ENCODE measurements around the gene TMC1.
A peak's percentile ranks its signal among the peaks of the same experiment; 100 is the strongest.

Gene TMC1

DNA sequence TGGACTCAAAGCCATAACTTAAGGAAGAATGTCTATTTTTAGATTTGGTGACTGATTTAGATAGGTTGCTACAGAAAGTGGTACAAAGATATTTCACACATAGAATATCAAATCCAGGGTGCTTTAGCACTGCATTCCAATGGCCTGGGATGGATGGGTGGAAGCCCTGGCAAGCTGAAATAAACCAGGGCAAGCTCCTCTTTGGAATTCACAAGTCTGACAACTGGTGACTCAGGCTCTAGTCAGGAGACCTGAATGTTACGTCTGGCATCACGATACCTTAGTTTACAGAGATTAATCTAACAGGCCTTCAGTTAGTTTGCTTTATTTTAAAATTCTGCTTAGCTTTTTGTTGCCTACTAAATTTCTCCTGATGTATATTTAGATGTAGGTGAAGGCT is 144.0 kb downstream of the TMC1 start:
- in situ Hi-C loops (cut with HindIII; ENCODE audit: low sequenced_read_pairs): no loop called here
- no peak overlapping the region for H3K4me3 ChIP-seq (ENCODE audit: low read depth, low read length)
- TF ChIP-seq, protein P1, sequence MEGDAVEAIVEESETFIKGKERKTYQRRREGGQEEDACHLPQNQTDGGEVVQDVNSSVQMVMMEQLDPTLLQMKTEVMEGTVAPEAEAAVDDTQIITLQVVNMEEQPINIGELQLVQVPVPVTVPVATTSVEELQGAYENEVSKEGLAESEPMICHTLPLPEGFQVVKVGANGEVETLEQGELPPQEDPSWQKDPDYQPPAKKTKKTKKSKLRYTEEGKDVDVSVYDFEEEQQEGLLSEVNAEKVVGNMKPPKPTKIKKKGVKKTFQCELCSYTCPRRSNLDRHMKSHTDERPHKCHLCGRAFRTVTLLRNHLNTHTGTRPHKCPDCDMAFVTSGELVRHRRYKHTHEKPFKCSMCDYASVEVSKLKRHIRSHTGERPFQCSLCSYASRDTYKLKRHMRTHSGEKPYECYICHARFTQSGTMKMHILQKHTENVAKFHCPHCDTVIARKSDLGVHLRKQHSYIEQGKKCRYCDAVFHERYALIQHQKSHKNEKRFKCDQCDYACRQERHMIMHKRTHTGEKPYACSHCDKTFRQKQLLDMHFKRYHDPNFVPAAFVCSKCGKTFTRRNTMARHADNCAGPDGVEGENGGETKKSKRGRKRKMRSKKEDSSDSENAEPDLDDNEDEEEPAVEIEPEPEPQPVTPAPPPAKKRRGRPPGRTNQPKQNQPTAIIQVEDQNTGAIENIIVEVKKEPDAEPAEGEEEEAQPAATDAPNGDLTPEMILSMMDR (IDR thresholded peaks at IDR 0.05; ENCODE audit: low read depth, low read length, missing control alignments): no peak
- no peak for DNase-seq (ENCODE audit: low read depth)

DNA sequence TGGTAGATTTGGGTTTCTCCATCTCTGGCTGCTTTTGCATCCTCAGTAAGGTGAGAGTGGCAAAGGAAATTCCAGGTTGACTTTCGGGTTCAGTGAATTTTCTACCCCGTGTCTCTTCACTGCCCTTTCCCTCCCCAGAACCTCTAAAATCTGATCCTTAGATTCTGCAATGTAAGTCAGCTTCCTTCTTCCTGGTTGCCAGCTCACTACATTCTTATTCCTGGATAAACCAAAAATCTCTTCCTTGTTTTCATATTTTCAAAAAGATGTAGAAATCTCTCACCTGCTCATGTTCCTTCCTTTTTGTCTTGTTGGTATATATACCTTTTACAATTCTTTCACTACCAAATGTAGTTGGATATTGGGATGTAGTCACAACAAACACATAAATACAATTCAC is 145.8 kb downstream of the TMC1 start:
- in situ Hi-C loops (cut with HindIII; ENCODE audit: low sequenced_read_pairs): no loop called here
- H3K4me3 ChIP-seq (ENCODE audit: low read depth, low read length): no peak overlapping the region
- TF ChIP-seq, protein P1 (IDR thresholded peaks at IDR 0.05; ENCODE audit: low read depth, low read length, missing control alignments): no peak
- DNase-seq (ENCODE audit: low read depth): no peak

DNA sequence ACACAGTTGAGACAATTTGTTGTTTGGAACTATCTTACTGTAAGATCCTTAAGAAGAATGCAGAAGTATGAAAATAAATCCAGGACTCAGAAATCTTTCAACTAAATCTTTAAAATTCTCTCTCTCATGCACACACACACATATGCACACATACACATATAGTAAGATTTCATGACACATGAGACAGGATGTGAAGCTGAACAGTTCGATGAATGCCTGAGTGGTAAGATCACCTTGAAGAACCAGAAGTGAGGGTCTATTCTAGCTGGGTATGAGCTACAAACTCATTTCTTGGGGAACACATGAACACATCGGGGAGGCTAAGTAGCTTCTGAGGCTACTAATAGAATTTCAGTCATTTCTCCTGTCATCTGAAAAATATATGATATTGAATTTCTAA is 153.6 kb downstream of the TMC1 start:
- TF ChIP-seq, protein P1 (IDR thresholded peaks at IDR 0.05; ENCODE audit: low read depth, low read length, missing control alignments): no peak
- DNase-seq (ENCODE audit: low read depth): no peak
- in situ Hi-C loops (cut with HindIII; ENCODE audit: low sequenced_read_pairs): no loop called here

DNA sequence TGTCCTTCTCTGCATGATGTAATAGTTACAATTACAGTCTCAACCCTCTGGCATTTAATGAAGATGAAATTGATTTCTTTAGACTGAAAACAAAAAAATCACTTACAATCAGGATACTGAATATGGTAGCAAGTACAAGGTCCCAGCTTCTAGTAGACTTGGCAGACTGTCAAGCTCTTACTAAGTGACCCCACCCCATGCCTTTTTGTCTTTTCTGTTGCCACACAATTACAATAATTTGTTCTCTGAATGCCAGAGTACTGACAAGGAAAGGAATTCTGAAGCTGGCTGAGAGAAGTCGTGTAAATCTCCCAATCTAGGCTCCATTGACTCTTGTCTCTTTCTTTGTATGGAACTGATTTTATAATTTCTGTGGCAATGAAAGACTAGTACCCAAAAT is 154.2 kb downstream of the TMC1 start:
- in situ Hi-C loops (cut with HindIII; ENCODE audit: low sequenced_read_pairs): no loop called here
- DNase-seq (ENCODE audit: low read depth): peak; percentile 62
- H3K4me3 ChIP-seq (ENCODE audit: low read depth, low read length): no peak overlapping the region
- TF ChIP-seq, protein P1 (IDR thresholded peaks at IDR 0.05; ENCODE audit: low read depth, low read length, missing control alignments): no peak

More for the DNA sequence above, 153.6 kb downstream of the TMC1 start:
- H3K4me3 ChIP-seq (ENCODE audit: low read depth, low read length): no peak overlapping the region

DNA sequence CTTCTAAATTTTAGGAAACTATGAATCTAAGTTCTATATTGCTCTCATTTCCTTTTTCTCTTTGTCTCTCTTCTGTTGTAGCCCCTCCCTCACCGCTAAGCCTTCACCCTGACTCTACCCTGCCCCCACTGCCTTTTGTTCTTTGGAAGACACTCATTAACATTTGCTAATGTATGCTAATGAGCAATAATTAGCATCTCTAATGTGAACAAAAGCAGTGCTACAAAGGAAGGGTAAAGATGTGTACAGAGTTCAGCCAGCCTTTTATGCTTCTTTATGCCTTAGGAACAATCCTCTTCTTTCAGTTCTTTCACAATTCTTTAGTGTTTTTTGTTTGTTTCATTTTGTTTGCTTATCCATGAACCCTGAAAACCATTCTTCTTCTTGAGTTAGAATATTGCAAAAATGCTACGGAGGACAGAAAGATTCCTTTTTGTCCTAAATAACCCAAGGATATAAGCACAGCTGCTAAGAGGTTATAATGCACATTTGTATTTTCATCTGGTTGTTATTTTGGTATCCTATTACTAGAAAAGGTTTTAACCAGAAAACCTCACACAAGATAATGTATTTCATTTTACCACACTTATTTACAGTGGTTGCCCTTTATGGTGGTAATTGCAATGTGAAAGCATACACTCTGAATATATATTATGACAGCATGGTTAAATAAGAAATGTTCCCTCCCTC is 159.3 kb downstream of the TMC1 start:
- no peak for DNase-seq (ENCODE audit: low read depth)
- H3K4me3 ChIP-seq (ENCODE audit: low read depth, low read length): no peak overlapping the region
- in situ Hi-C loops (cut with HindIII; ENCODE audit: low sequenced_read_pairs): no loop called here
- TF ChIP-seq, protein P1 (IDR thresholded peaks at IDR 0.05; ENCODE audit: low read depth, low read length, missing control alignments): no peak

DNA sequence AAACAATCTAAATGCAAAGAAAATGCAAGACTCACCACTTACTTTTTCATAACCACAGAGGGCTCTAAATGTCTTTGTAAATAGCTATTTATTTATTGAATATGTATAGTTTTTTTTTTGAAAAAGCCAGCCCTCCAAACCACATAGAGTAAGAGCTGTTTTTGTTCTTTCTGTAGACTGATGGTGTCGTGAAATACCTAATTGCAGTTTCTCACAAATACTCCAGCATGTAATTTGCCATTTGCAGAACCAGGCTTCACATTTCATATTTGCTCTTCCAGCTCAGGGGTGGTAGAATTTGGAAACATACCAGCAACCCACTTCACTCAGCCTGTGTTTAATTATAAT is 159.8 kb downstream of the TMC1 start:
- DNase-seq (ENCODE audit: low read depth): no peak
- TF ChIP-seq, protein P1 (IDR thresholded peaks at IDR 0.05; ENCODE audit: low read depth, low read length, missing control alignments): no peak
- in situ Hi-C loops (cut with HindIII; ENCODE audit: low sequenced_read_pairs): no loop called here
- no peak overlapping the region for H3K4me3 ChIP-seq (ENCODE audit: low read depth, low read length)
